Measurements from ENCODE around the gene ZNF296. TPM values are rescaled to one million over a fixed set of nuclear protein-coding genes. Genes with fewer than 3 reads are reported as not detected.

Gene ZNF296
- total RNA-seq, 1 experiment from 2014 or later: 9.2 TPM

DNA sequence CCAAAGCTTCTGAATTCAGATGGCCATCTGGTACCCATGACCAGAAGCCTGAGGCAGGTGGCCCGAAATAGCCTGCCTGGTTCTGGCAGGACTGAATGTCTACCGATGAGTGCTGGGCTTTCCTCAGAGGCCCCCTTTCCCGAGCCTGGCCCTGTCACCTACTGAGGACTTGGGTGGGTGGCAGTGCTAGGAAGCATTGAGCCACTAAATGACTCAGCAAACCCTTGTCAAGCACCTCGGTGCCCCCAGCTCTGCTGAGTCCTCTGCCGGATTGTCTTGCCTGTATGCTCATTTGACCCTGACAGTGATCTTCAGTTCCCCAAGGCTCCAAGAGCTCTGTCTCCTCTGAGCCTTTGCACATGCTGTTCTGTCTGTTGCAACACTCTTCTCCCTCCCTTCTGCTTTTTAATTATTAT is 34.6 kb upstream of the ZNF296 start:
- no peak for TF ChIP-seq ZFX (IDR thresholded peaks at IDR 0.05)
- no peak for TF ChIP-seq TCF7L2 (IDR thresholded peaks at IDR 0.05; ENCODE audit: borderline replicate concordance, extremely low read depth, insufficient read depth, insufficient read length)
- no peak for TF ChIP-seq FOSL1 (IDR thresholded peaks at IDR 0.05; ENCODE audit: low read depth)
- TF ChIP-seq YY1 (IDR thresholded peaks at IDR 0.05; ENCODE audit: extremely low read depth, insufficient replicate concordance, low read depth, low read length): no peak
- TF ChIP-seq EGR1 (IDR thresholded peaks at IDR 0.05; ENCODE audit: low read depth): no peak
- TF ChIP-seq ELF1 (IDR thresholded peaks at IDR 0.05; ENCODE audit: borderline replicate concordance, low read depth): no peak
- TF ChIP-seq, protein P1, sequence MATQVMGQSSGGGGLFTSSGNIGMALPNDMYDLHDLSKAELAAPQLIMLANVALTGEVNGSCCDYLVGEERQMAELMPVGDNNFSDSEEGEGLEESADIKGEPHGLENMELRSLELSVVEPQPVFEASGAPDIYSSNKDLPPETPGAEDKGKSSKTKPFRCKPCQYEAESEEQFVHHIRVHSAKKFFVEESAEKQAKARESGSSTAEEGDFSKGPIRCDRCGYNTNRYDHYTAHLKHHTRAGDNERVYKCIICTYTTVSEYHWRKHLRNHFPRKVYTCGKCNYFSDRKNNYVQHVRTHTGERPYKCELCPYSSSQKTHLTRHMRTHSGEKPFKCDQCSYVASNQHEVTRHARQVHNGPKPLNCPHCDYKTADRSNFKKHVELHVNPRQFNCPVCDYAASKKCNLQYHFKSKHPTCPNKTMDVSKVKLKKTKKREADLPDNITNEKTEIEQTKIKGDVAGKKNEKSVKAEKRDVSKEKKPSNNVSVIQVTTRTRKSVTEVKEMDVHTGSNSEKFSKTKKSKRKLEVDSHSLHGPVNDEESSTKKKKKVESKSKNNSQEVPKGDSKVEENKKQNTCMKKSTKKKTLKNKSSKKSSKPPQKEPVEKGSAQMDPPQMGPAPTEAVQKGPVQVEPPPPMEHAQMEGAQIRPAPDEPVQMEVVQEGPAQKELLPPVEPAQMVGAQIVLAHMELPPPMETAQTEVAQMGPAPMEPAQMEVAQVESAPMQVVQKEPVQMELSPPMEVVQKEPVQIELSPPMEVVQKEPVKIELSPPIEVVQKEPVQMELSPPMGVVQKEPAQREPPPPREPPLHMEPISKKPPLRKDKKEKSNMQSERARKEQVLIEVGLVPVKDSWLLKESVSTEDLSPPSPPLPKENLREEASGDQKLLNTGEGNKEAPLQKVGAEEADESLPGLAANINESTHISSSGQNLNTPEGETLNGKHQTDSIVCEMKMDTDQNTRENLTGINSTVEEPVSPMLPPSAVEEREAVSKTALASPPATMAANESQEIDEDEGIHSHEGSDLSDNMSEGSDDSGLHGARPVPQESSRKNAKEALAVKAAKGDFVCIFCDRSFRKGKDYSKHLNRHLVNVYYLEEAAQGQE (IDR thresholded peaks at IDR 0.05; ENCODE audit: low read depth): no peak
- TF ChIP-seq ZNF274 (IDR thresholded peaks at IDR 0.05; ENCODE audit: low read depth, low read length): no peak
- TF ChIP-seq SP1 (IDR thresholded peaks at IDR 0.05; ENCODE audit: low read depth): no peak
- TF ChIP-seq, protein P2, sequence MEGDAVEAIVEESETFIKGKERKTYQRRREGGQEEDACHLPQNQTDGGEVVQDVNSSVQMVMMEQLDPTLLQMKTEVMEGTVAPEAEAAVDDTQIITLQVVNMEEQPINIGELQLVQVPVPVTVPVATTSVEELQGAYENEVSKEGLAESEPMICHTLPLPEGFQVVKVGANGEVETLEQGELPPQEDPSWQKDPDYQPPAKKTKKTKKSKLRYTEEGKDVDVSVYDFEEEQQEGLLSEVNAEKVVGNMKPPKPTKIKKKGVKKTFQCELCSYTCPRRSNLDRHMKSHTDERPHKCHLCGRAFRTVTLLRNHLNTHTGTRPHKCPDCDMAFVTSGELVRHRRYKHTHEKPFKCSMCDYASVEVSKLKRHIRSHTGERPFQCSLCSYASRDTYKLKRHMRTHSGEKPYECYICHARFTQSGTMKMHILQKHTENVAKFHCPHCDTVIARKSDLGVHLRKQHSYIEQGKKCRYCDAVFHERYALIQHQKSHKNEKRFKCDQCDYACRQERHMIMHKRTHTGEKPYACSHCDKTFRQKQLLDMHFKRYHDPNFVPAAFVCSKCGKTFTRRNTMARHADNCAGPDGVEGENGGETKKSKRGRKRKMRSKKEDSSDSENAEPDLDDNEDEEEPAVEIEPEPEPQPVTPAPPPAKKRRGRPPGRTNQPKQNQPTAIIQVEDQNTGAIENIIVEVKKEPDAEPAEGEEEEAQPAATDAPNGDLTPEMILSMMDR (IDR thresholded peaks at IDR 0.05 in 2 of 3, conservative IDR thresholded peaks at IDR 0.05 in 1 of 3; ENCODE audit: borderline replicate concordance in 1 of 3, insufficient read depth in 1 of 3, low read depth in 2 of 3, low read length in 2 of 3): no peak
- TF ChIP-seq POLR2A (IDR thresholded peaks at IDR 0.05; ENCODE audit: borderline replicate concordance, extremely low read depth, insufficient read depth, insufficient read length): no peak
- Histone ChIP-seq H3K4me2 (ENCODE audit: low read length) (no peak overlapping the region), H3K4me1 (ENCODE audit: control insufficient read depth in 1 of 2, insufficient read depth in 2 of 2, low read length in 2 of 2) (peaks cover 4 to 9% of the 10 kb centered on the region in 2 experiments; a peak in 1 of 4 replicates), H3K9me2 (ENCODE audit: insufficient read depth) (no peaks in the 10 kb centered on the region), H3K4me3 (replicated peaks in 1 of 2; ENCODE audit: low read depth in 1 of 2, low read length in 2 of 2) (no peak overlapping the region), H3K27ac (ENCODE audit: low read depth, low read length) (no peak overlapping the region), H3K79me2 (ENCODE audit: insufficient read depth, low read length) (peaks cover 90% of the 10 kb centered on the region), H3K36me3 (ENCODE audit: control insufficient read depth in 1 of 2, insufficient read depth in 2 of 2, low read length in 2 of 2) (no peaks in the 10 kb centered on the region), H3K9me3 (ENCODE audit: control insufficient read depth in 1 of 2, insufficient read depth in 1 of 2, low read depth in 1 of 2, low read length in 2 of 2) (no peaks in the 10 kb centered on the region), H3K9ac (ENCODE audit: low read length) (no peak overlapping the region), H3K27me3 (ENCODE audit: insufficient read depth, low read length) (no peaks in the 10 kb centered on the region), H4K20me1 (ENCODE audit: insufficient read depth) (0 out of 2 replicates have a peak, but pooled peaks cover 4% of the 10 kb centered on the region), H2AFZ (ENCODE audit: low read depth, low read length, poor library complexity, severe bottlenecking) (no peak overlapping the region)
- no peak for ATAC-seq
- DNase-seq (ENCODE audit: low read depth, low spot score): no peak
- ChIA-PET POLR2A (no interaction called here), CTCF (interaction anchor here (1.9 kb wide), 1 partner anchor 14 kb away, joined by 5 read pairs; no protein-coding TSS in a partner anchor), RAD21 (ENCODE audit: low non-redundant PET in 1 of 2, low total read pairs in 2 of 2, uncharacterized antibody in 2 of 2, unreplicated experiment in 2 of 2) (no interaction called here)
- no TSS peak for BruUV-seq (replicated peaks)
- intact Hi-C loops (cut with micrococcal nuclease): no loop called here

All from HCT116 (cell line).